GM19043 (cell line): Measurements from ENCODE around the gene CDKN1C.

Source experiments
- ATAC-seq: cut with Tn5 transposase; IDR thresholded peaks from one replicate; pipeline ENCODE4 v1.9.1; 2021; ENCODE audit warnings: low read depth; ENCODE audit not compliant: unreplicated experiment

The CDKN1C gene

DNA sequence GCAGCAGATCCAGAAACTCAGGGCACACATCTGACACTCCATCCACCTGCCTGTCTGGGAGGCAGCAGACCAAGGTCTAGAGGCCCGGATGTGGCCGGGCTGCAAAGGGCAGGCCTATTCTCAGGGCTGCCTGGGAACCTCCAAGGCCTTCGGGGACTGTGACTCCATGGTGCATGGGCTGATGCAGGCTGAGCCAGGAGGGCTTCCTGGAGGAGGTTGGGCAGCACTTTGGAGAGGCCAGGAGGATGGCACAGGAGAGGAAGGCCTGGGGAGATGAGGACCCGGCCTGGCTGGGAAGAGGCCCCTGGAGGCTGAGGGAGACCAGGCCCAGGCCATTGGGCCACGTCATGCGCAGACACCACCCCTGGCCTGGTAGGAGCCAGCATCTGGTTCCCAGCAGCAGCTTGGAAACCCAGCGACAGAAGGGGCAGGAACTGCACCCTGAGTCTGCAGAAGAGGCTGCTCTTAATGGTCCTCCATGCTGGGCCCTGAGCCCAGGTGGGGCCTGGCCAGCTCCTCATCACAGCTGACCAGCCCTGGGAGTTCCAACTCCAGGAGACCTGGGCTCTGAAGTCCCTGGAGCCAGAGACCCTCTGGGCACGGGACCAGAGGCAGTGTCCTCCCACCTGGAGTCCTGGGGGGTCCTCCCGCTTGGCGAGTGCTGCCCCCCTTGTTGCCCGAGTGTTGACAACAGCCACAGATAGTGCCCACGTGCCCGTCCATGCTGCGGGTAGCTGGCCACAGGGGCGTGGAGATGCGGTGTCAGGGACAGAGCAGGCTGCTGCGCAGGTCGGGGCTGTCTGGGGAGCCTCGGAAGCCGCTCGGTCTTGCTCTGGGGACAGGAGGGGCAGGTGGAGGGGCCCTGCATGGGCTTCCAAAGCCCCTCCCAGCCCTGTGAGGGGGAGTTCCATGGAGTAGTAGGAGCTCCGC lies 38.1 kb upstream of the CDKN1C start:
- no peak for ATAC-seq

- no peak for ATAC-seq
Observed at GRCh38 chr11:2922655-2923054, 37.1 kb upstream of the CDKN1C start.

- ATAC-seq: no peak
Observed at GRCh38 chr11:2921742-2922493, 36.3 kb upstream of the CDKN1C start.

DNA sequence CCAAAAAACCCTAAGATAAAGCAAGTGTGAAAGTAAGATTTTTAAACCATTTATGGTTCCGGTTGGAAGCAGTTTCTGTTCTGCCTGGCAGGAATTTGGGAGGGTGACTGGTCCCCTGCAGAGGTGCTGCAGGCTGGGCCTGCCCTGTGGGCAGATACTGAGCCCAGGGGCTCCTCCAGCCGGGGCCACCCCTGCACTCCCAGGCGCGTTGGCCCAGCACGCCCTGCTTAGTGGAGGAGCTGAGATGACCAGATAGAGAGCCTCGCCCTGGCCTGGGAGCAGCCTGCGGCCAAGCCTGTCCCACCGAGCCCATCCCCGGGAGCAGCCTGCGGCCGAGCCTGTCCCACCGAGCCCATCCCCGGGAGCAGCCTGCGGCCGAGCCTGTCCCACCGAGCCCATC lies 35.7 kb upstream of the CDKN1C start:
- ATAC-seq: no peak

DNA sequence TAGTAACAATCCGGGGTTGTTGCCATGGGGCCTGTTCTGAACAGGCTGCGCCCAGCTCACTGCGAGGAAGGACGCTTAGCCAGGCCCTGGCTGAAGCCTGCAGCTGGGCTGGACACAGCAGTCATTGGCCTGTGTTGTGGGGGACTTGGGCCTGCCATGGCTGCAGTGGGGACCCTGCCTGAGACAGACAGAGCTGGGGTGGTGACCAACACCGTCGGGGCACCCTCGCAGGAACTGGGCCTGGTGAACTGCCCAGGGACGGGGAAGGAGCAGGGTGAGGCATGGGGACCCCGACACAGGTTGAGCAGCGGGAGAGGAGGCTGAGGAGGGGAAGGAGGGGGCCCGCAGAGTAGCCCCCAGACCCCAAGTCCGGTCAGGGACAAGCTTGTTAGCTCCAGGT lies 34.8 kb upstream of the CDKN1C start:
- ATAC-seq: no peak

DNA sequence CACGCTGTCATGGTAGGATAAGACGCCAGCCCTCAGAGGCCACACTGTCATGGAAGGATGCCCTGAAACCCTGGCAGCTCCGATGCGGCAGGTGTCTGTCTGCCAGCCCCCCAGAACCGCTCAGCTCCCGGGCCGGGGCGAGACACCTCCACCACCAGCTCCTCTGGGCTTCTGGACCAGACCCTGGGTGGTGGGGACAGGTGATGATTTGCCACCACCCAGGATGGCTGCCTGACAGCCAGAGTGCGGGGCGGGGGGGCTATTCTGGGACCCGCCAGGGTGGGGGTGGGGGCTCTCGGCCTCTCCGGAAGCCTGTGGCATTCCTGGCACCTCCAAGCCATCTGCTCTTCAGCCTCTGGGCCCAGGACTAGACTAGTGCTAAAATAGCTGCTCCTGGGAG lies 34.3 kb upstream of the CDKN1C start:
- no peak for ATAC-seq

DNA sequence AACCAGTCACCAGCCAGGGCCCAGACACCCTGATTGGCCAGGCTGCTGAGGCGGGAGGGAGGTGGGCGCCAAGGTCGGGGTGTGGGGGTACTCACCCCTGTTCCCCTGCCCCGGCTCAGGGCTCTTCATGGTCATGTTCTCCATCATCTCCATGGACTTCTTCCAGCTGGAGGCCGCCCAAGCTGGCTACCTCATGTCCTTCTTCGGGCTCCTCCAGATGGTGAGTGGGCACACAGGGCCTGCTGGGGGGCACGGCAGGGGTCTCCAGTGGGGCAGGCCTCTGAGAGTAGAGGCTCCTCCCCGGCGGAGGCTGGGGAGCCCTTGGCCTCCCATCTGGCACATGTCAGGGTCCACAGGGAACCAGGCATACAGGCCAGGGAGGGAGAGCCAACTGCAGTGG lies 33.6 kb upstream of the CDKN1C start:
- no peak for ATAC-seq

- ATAC-seq: no peak
Observed at GRCh38 chr11:2917842-2918490, 32.4 kb upstream of the CDKN1C start.

- no peak for ATAC-seq
Observed at GRCh38 chr11:2916892-2917645, 31.5 kb upstream of the CDKN1C start.

- ATAC-seq: no peak
Observed at GRCh38 chr11:2916114-2916891, 30.7 kb upstream of the CDKN1C start.

DNA sequence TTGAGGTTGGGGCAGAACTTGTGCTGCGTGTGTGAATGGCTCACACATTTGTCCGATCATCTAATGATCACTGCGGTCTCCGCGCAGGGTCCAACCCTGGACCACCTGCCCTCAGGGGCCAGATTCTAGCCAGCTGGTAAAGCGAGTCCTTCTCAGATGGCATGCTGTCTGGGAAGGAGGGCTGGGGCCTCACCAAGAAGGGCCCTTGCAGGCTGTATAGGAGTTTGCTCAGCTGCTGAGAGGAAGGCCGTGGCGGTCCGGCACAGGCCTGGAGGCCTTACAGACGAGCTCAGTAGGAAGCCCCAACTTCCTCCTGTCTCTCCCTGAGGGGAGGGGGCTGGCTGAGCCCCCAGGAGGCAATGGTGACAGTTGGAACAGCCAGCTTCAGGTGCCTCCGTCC lies 29.9 kb upstream of the CDKN1C start:
- no peak for ATAC-seq

DNA sequence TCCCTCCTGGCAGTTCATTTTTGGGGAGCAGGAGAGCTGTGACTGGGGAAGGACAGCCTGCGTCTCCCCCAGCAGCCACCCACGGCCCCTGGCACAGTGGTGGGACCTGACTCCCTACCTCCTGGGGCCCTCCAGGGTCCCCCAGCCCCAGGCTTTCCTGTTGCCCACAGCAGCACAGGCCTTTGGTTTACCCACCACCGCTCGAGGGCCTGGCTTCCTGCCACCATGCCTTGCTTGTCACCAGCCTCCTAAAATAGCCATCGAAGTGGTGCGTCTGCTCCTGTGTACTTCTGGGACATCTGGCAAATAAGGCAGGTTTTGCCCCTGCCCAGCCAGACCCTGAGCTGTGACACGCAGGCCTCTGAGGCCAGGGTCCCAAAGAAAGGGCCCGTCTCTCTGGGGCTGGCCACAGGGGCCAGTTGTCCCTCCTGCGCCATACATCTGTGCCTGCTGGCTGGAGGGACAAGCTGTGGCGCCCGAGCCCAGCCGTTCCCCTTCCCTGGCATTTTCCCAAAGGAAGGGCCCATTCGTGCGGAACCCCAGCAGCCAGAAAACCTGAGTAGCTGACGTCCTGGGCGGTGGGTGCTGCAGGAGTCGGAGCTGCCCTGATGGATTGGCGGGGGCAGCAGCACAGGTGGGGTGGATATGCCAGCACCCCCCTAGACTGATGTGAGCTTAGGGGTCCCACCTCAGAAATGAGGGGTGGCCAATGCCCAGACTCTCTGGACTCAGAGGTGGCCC lies 29.1 kb upstream of the CDKN1C start:
- no peak for ATAC-seq

- no peak for ATAC-seq
Observed at GRCh38 chr11:2913776-2914175, 28.2 kb upstream of the CDKN1C start.

- no peak for ATAC-seq
Observed at GRCh38 chr11:2913019-2913431, 27.4 kb upstream of the CDKN1C start.

GRCh38 chr11:2912498-2912897 lies 26.9 kb upstream of the CDKN1C start:
- no peak for ATAC-seq

- ATAC-seq: no peak
Observed at GRCh38 chr11:2911785-2912391, 26.3 kb upstream of the CDKN1C start.

DNA sequence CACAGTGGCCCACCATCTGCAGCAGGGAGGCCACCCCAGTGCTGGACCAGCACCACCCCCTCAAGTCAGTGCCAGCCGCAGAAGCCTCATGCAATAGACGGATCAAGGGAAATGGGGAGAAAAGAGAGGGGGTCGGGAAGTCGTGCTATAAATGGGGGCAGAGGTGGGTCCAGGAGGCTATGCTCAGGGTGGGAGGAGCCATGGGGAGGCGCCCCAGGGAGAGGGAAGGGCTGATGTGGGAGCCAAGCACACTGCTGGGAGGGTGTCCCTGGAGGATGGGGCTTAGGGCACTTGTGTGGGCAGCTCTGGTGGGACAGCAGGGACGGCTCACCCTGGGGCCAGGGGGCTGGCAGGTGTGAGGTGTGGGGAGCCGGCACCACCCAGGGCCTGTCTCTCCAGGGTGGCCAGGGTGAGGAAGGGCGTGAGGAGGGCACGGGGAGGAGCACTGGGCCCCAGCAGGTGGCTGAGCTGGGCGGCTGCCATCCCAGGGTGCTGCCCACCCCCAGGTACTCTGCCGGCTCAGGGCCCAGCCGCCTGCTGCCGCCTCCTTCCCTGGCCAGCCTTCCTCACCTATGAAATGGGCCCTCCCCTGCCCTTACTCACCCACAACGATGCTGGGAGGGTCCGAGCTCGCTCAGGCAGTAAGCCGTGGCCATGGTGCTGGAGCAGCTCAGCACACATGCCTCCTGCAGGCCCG lies 25.7 kb upstream of the CDKN1C start:
- no peak for ATAC-seq

- ATAC-seq: no peak
Observed at GRCh38 chr11:2910401-2910955, 24.9 kb upstream of the CDKN1C start.
